Smooth muscle cell (in vitro differentiated cells): ENCODE data around the gene MYO15A. TPM values are rescaled to one million over a fixed set of nuclear protein-coding genes. Genes with fewer than 3 reads are reported as not detected.

Experiments
- DNase-seq: peaks from one replicate; lab custom pipeline; 2025; ENCODE audit not compliant: unreplicated experiment; lab: John Stamatoyannopoulos, UW
- H2AFZ ChIP-seq: fragments of 200-600 bp; sonication (generic); 2 replicates; pipeline ENCODE4 v1.6.0; 2016; ENCODE audit warnings: antibody characterized with exemption, low read depth, mild to moderate bottlenecking
- H3F3A ChIP-seq: fragments of 200-600 bp; sonication (generic); 2 replicates; pipeline ENCODE4 v1.6.0; 2017; ENCODE audit warnings: antibody characterized with exemption, low read depth
- H3K27ac ChIP-seq: fragments of 200-600 bp; sonication (generic); 2 replicates; pipeline ENCODE4 v1.5.1; 2016; ENCODE audit warnings: low read depth, mild to moderate bottlenecking
- H3K27me3 ChIP-seq: fragments of 200-600 bp; sonication (generic); 2 replicates; pipeline ENCODE4 v1.6.1; 2016; ENCODE audit warnings: low read depth, mild to moderate bottlenecking
- H3K36me3 ChIP-seq: fragments of 200-600 bp; sonication (generic); 2 replicates; pipeline ENCODE4 v1.5.1; 2016; ENCODE audit warnings: low read depth
- H3K4me1 ChIP-seq: fragments of 200-600 bp; sonication (generic); 2 replicates; pipeline ENCODE4 v1.5.1; 2016; ENCODE audit warnings: low read depth
- H3K4me2 ChIP-seq: fragments of 200-600 bp; sonication (generic); 2 replicates; pipeline ENCODE4 v1.6.0; 2016; ENCODE audit warnings: mild to moderate bottlenecking
- H3K4me3 ChIP-seq: fragments of 200-600 bp; sonication (generic); 2 replicates; pipeline ENCODE4 v1.5.1; 2016; ENCODE audit warnings: mild to moderate bottlenecking
- H3K79me2 ChIP-seq: fragments of 200-600 bp; sonication (generic); 2 replicates; pipeline ENCODE4 v1.6.0; 2016; ENCODE audit warnings: low read depth, mild to moderate bottlenecking
- H3K9ac ChIP-seq: fragments of 200-600 bp; sonication (generic); 2 replicates; pipeline ENCODE4 v1.6.0; 2016; ENCODE audit warnings: low read depth
- H3K9me3 ChIP-seq: fragments of 200-600 bp; sonication (generic); replicated peaks from 2 replicates; pipeline ENCODE4 v1.5.1; 2016; ENCODE audit warnings: low read depth
- H4K20me1 ChIP-seq: fragments of 200-600 bp; sonication (generic); 2 replicates; pipeline ENCODE4 v1.6.0; 2016; ENCODE audit warnings: low read depth
- CTCF ChIP-seq: fragments of 200-600 bp; sonication (generic); IDR thresholded peaks from 2 replicates; pipeline ENCODE4 v1.5.1; 2017; ENCODE audit warnings: borderline replicate concordance, mild to moderate bottlenecking, antibody characterized with exemption; ENCODE audit not compliant: insufficient read depth, poor library complexity, severe bottlenecking
- WGBS: methylation state at CpG from one replicate; pipeline ENCODE4 v1.1.7; 2016; ENCODE audit warnings: low lambda C conversion rate; 5-methylcytosine and 5-hydroxymethylcytosine counted together
- polyA plus RNA-seq: library from polyadenylated mRNA; unstranded; fragments of >200 nt; fragmentation: Nextera tagmentation; extraction: Ambion mirVana; gene quantifications from 2 replicates; pipeline ENCODE4 v1.2.1, GENCODE V29; 2016
- total RNA-seq: library from RNA; depleted of rRNA; stranded (reverse); fragments of >200 nt; gene quantifications from 2 replicates; pipeline ENCODE4 v1.2.3, GENCODE V29; 2014

The MYO15A gene
- total and polyA plus RNA-seq, 2 experiments from 2014 or later: 2.0 to 3.6 TPM

GRCh38 chr17:18132711-18133110, 24.2 kb downstream of the MYO15A start:
- Histone ChIP-seq H3K36me3 (no peaks in the 10 kb centered on the region), H3K79me2 (no peaks in the 10 kb centered on the region), H4K20me1 (no peaks in the 10 kb centered on the region), H3F3A (no peaks in the 10 kb centered on the region), H3K4me2 (no peak overlapping the region), H3K4me1 (no peaks in the 10 kb centered on the region), H2AFZ (no peak overlapping the region), H3K9ac (no peak overlapping the region), H3K27me3 (no peaks in the 10 kb centered on the region), H3K9me3 (no peaks in the 10 kb centered on the region), H3K27ac (no peak overlapping the region), H3K4me3 (no peak overlapping the region)
- DNase-seq: no peak
- 93% methylated on average over 5 of the region's 5 CpGs for WGBS
- no peak for TF ChIP-seq CTCF

- Histone ChIP-seq H2AFZ (no peak overlapping the region), H3K9me3 (no peaks in the 10 kb centered on the region), H3F3A (no peaks in the 10 kb centered on the region), H3K9ac (no peak overlapping the region), H3K36me3 (no peaks in the 10 kb centered on the region), H3K4me2 (no peak overlapping the region), H3K4me3 (no peak overlapping the region), H3K4me1 (no peaks in the 10 kb centered on the region), H3K27ac (no peak overlapping the region), H3K79me2 (no peaks in the 10 kb centered on the region), H3K27me3 (no peaks in the 10 kb centered on the region), H4K20me1 (no peaks in the 10 kb centered on the region)
- WGBS: 91% methylated on average over 14 of the region's 19 CpGs
- no peak for DNase-seq
- TF ChIP-seq CTCF: no peak
Observed at GRCh38 chr17:18136357-18136756, 27.8 kb downstream of the MYO15A start.

- H3K27ac ChIP-seq: no peak overlapping the region
- H4K20me1 ChIP-seq: no peaks in the 10 kb centered on the region
- TF ChIP-seq CTCF: no peak
- no peak for DNase-seq
- no peaks in the 10 kb centered on the region for H3K9me3 ChIP-seq
- 84% methylated on average over 8 of the region's 8 CpGs for WGBS
- no peak overlapping the region for H3K4me2 ChIP-seq
- H2AFZ ChIP-seq: no peak overlapping the region
- no peaks in the 10 kb centered on the region for H3K36me3 ChIP-seq
- no peak overlapping the region for H3K4me3 ChIP-seq
- no peaks in the 10 kb centered on the region for H3F3A ChIP-seq
- no peaks in the 10 kb centered on the region for H3K79me2 ChIP-seq
- H3K9ac ChIP-seq: no peak overlapping the region
- H3K27me3 ChIP-seq: no peaks in the 10 kb centered on the region
- H3K4me1 ChIP-seq: no peaks in the 10 kb centered on the region
Observed at GRCh38 chr17:18138065-18138749, 29.7 kb downstream of the MYO15A start.

- H3K4me1 ChIP-seq: no peaks in the 10 kb centered on the region
- H2AFZ ChIP-seq: no peak overlapping the region
- no peak overlapping the region for H3K9ac ChIP-seq
- 97% methylated on average over 2 of the region's 2 CpGs for WGBS
- DNase-seq: no peak
- no peaks in the 10 kb centered on the region for H3F3A ChIP-seq
- no peaks in the 10 kb centered on the region for H3K27me3 ChIP-seq
- H3K36me3 ChIP-seq: no peaks in the 10 kb centered on the region
- no peaks in the 10 kb centered on the region for H3K79me2 ChIP-seq
- H3K27ac ChIP-seq: no peak overlapping the region
- no peaks in the 10 kb centered on the region for H4K20me1 ChIP-seq
- no peak for TF ChIP-seq CTCF
- no peak overlapping the region for H3K4me3 ChIP-seq
- no peak overlapping the region for H3K4me2 ChIP-seq
- no peaks in the 10 kb centered on the region for H3K9me3 ChIP-seq
Observed at GRCh38 chr17:18139092-18139491, 30.5 kb downstream of the MYO15A start.
